Left lung (tissue), 10 donors: Measurements from ENCODE around the gene GREB1. TPM values are rescaled to one million over a fixed set of nuclear protein-coding genes. Genes with fewer than 3 reads are reported as not detected.

Experiments
- ATAC-seq: fragments of 200-7000 bp; cut with Tn5 transposase; one replicate; pipeline ENCODE4 v1.9.1; 2020; ENCODE audit warnings: moderate library complexity
- DNase-seq, 4 donors: peaks; one replicate each; pipeline ENCODE4 v3.0.0-alpha.2; 2013 to 2020
- H3K27ac ChIP-seq, 2 donors: fragments of 200-600 bp; sonication (generic) in 1 of 2; one replicate each; pipeline versions ENCODE4 v1.5.0 to v1.8.0; 2020 to 2021
- H3K27me3 ChIP-seq, 2 donors: fragments of 200-600 bp; sonication (generic) in 1 of 2; one replicate each; pipeline versions ENCODE4 v1.5.0 to v1.8.0; 2020 to 2021
- H3K36me3 ChIP-seq, 2 donors: fragments of 200-600 bp; sonication (generic) in 1 of 2; one replicate each; pipeline versions ENCODE4 v1.5.0 to v1.8.0; 2020 to 2021
- H3K4me1 ChIP-seq, 2 donors: fragments of 200-600 bp; one replicate each; pipeline ENCODE4 v1.8.0; 2021
- H3K4me3 ChIP-seq, 2 donors: fragments of 200-600 bp; sonication (generic) in 1 of 2; one replicate each; pipeline versions ENCODE4 v1.5.0 to v1.8.0; 2020 to 2021; ENCODE audit warnings: mild to moderate bottlenecking in 1 of 2
- H3K9me3 ChIP-seq, 2 donors: fragments of 200-600 bp; sonication (generic) in 1 of 2; one replicate each; pipeline versions ENCODE4 v1.5.0 to v1.8.0; 2020 to 2021
- intact Hi-C, 2 donors: fragments of 100-400 bp; cut with DNase I; formaldehyde crosslinking; loops; one replicate each; pipeline versions ENCODE4 v1.11.2 to v1.14.2; 2022
- polyA plus RNA-seq, 6 donors: library from polyadenylated mRNA; unstranded; fragments of 120-200 nt; gene quantifications; one replicate each; pipeline ENCODE4 v1.2.1, GENCODE V29; 2013; ENCODE audit not compliant: insufficient read length in 6 of 6
- total RNA-seq, 2 donors: library from RNA; stranded (reverse); fragmentation: NEBNext Ultra II Directional; extraction: Animal tissue kit (Norgen Biotek cat#: 25700); gene quantifications; one replicate each; pipeline ENCODE4 v1.2.1, GENCODE V29; 2021
- TF ChIP-seq, protein P1 (sequence below), 2 donors: fragments of 200-600 bp; sonication (generic) in 1 of 2; IDR thresholded peaks; one replicate each; pipeline versions ENCODE4 v1.5.0 to v1.8.0; 2021; ENCODE audit warnings: antibody characterized with exemption in 2 of 2
- donor health status: DM: no; HTN: yes; CAD: no.
- donor health status: DM: no; HTN: no; CAD: no.

The GREB1 gene
- total and polyA plus RNA-seq, 8 donors: 1.6 to 19.1 (median 12.7) TPM

DNA sequence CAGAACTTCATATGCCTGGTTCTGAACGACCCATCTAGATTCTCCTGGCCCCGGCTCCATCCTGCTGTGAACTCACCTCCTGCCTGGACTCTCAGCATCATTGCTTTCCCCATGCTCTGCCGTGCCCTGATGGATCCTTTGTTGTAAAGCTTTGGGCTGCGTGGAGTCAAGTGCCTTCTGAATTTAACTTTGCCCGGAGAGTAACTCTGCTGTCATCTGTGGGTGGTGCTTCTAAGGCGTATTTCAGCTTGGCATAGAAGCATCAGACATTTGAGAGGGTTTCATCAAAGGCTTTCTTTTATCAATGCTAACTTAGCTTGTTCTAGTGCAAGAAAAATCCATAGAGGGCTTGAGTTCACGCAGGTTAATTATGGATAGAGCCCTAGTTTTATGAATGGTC is 8.1 kb upstream of the GREB1 start:
- ATAC-seq (no peak), DNase-seq (no peak)
- Histone ChIP-seq H3K4me3 (no peak overlapping the region), H3K9me3 (no peaks in the 10 kb centered on the region), H3K36me3 (no peaks in the 10 kb centered on the region), H3K27ac (no peak overlapping the region), H3K27me3 (peaks cover 0 to 5% of the 10 kb centered on the region in 2 donors), H3K4me1 (no peaks in the 10 kb centered on the region)
- TF ChIP-seq, protein P1, sequence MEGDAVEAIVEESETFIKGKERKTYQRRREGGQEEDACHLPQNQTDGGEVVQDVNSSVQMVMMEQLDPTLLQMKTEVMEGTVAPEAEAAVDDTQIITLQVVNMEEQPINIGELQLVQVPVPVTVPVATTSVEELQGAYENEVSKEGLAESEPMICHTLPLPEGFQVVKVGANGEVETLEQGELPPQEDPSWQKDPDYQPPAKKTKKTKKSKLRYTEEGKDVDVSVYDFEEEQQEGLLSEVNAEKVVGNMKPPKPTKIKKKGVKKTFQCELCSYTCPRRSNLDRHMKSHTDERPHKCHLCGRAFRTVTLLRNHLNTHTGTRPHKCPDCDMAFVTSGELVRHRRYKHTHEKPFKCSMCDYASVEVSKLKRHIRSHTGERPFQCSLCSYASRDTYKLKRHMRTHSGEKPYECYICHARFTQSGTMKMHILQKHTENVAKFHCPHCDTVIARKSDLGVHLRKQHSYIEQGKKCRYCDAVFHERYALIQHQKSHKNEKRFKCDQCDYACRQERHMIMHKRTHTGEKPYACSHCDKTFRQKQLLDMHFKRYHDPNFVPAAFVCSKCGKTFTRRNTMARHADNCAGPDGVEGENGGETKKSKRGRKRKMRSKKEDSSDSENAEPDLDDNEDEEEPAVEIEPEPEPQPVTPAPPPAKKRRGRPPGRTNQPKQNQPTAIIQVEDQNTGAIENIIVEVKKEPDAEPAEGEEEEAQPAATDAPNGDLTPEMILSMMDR (IDR thresholded peaks at IDR 0.05): no peak
- intact Hi-C loops: no loop called here

DNA sequence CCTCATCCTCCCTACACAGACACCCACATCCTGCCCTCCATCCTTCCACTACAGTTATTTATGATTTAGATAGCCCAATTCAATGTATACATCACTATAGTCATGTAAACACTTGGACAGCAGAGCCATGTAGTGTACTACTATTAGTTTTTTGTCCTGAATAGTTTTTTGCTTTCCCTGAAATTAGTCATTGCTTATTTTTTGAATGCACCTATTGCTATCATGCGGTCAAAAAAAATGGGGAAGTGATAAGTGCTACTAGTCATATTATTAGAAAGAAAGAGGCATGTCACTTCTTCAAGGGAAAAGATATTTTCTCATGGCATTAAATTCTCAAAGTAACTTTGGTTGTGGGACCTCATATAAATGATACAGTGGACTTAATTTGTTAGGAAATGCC is 6.8 kb upstream of the GREB1 start:
- Histone ChIP-seq H3K27me3 (peaks cover 0 to 13% of the 10 kb centered on the region in 2 donors), H3K36me3 (no peaks in the 10 kb centered on the region), H3K27ac (no peak overlapping the region), H3K9me3 (no peaks in the 10 kb centered on the region), H3K4me1 (no peaks in the 10 kb centered on the region), H3K4me3 (no peak overlapping the region)
- no peak for DNase-seq
- intact Hi-C loops: no loop called here
- TF ChIP-seq, protein P1 (IDR thresholded peaks at IDR 0.05): no peak
- ATAC-seq: no peak

DNA sequence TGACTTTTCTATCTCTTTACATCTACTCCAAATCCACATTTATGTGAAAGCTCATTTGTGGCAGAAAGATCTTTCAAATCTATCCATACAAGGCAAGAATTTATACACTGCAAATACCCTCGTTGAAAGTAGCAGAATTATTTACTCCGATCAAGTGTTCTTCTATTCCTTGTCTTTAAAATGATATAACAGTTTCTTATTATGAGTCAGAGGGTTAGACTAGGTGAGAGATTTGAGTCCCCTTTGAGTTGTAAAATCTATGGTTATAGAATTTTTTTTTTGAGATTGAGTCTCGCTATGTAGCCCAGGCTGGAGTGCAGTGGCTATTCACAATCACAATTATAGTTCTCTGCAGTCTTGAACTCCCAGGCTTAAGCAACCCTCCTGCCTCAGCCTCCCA is 5.6 kb upstream of the GREB1 start:
- Histone ChIP-seq H3K4me3 (no peak overlapping the region), H3K4me1 (no peaks in the 10 kb centered on the region), H3K9me3 (no peaks in the 10 kb centered on the region), H3K36me3 (no peaks in the 10 kb centered on the region), H3K27ac (no peak overlapping the region), H3K27me3 (peaks cover 0 to 21% of the 10 kb centered on the region in 2 donors)
- ATAC-seq (no peak), DNase-seq (no peak)
- TF ChIP-seq, protein P1 (IDR thresholded peaks at IDR 0.05): no peak
- intact Hi-C loops: no loop called here

DNA sequence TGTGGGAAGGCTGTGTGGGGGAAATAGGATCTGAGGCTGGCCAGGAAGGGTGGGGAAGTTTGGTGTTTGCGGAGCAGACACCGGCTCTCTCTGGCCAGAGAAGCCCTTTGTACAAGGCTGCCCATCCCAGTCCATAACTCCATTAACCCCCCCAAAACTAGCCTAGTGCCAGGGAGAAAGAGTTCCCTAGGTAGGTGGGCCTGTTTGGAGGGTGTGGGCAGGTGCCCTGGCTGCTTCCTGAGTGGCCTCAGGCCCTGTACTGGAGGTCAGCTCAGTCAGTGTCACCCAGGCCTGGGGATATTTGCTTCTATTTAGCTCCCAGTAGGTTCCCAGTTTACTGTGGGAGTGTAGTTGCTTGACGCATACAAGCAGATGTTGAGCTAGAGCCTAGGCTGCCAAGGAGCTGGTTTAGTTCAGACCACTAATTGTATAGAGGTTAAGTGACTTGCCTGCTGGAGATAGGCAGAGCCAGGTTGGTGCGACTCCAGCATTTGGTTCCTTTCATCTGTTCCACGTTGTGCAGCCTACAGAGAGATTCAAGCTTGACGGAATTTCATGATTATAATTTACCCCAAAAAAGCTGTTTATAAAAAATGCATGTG is 2.9 kb upstream of the GREB1 start:
- TF ChIP-seq, protein P1 (IDR thresholded peaks at IDR 0.05): no peak
- peaks cover 0 to 32% of the 10 kb centered on the region in 2 donors for H3K27me3 ChIP-seq
- no peak overlapping the region for H3K4me3 ChIP-seq
- no peaks in the 10 kb centered on the region for H3K36me3 ChIP-seq
- no peaks in the 10 kb centered on the region for H3K4me1 ChIP-seq
- intact Hi-C loops: no loop called here
- ATAC-seq (no peak), DNase-seq (no peak)
- no peak overlapping the region for H3K27ac ChIP-seq
- H3K9me3 ChIP-seq: no peaks in the 10 kb centered on the region

DNA sequence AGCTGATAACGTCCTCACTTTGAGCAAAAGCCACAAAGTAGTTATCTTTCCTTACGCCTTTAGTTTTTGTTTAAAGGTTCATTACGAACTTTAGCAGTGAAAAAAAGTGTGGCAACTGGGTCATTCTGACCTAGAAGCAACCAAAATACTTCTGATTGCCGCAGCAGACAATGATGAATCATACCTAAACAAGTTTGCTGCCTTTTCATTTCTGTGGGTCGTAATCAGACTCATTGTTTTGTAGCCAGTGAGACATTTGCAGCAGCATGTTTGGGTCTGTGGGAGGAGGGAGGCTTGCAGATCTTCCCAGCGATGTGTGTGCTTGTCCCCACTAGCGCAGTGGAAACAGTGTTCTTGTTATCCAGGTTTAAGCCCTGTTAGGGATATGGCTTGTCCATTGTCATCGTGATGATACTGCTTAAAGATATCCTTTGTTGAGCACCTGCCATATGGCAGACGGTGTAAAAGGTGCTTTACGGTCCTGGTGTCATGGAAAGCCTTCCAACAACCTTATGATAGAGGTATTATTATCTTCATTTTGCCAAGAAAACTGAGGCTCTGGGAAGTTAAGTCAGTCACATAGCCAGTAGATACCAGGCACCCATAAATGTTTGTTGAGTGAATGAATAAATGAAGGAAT is 1.3 kb upstream of the GREB1 start:
- Histone ChIP-seq H3K27ac (no peak overlapping the region), H3K9me3 (no peaks in the 10 kb centered on the region), H3K4me3 (no peak overlapping the region), H3K27me3 (peaks cover 0 to 44% of the 10 kb centered on the region in 2 donors), H3K4me1 (no peaks in the 10 kb centered on the region), H3K36me3 (no peaks in the 10 kb centered on the region)
- TF ChIP-seq, protein P1 (IDR thresholded peaks at IDR 0.05): no peak
- ATAC-seq: no peak
- DNase-seq: no peak
- intact Hi-C loops: no loop called here
